Measurements from ENCODE around the gene TSSK6. TPM values are rescaled to one million over a fixed set of nuclear protein-coding genes. Genes with fewer than 3 reads are reported as not detected.
A peak's percentile ranks its signal among the peaks of the same experiment; 100 is the strongest.

Gene TSSK6
- total RNA-seq, 1 experiment from 2014 or later, result 4.7 TPM

GRCh38 chr19:19538061-19538784 lies 22.9 kb upstream of the TSSK6 start, which contains the start of gene CILP2 (continued):
- TF ChIP-seq ARID4B (CRISPR knock-in tag; IDR thresholded peaks at IDR 0.05; ENCODE audit: borderline replicate concordance) (0 out of 2 replicates have a peak, but pooled peaks have one; percentile 56), SMAD3 (CRISPR knock-in tag; IDR thresholded peaks at IDR 0.05; ENCODE audit: borderline replicate concordance) (no peak), ATF6 (CRISPR knock-in tag; IDR thresholded peaks at IDR 0.05) (no peak), ELF4 (CRISPR knock-in tag; IDR thresholded peaks at IDR 0.05; ENCODE audit: low read depth) (no peak), NR2C2 (CRISPR knock-in tag; IDR thresholded peaks at IDR 0.05) (no peak), STAT6 (CRISPR knock-in tag; conservative IDR thresholded peaks at IDR 0.05; ENCODE audit: low read depth) (no peak), TP53 (CRISPR knock-in tag; IDR thresholded peaks at IDR 0.05) (no peak), TCF7 (CRISPR knock-in tag; IDR thresholded peaks at IDR 0.05; ENCODE audit: low read depth) (no peak), NFYB (CRISPR knock-in tag; conservative IDR thresholded peaks at IDR 0.05; ENCODE audit: low read depth) (no peak), NR3C1 (CRISPR knock-in tag; conservative IDR thresholded peaks at IDR 0.05; ENCODE audit: low read depth) (no peak), ZMAT4 (CRISPR knock-in tag; IDR thresholded peaks at IDR 0.05) (no peak), RORB (CRISPR knock-in tag; IDR thresholded peaks at IDR 0.05) (no peak), FOXP4 (CRISPR knock-in tag; IDR thresholded peaks at IDR 0.05) (no peak), NR1H2 (CRISPR knock-in tag; IDR thresholded peaks at IDR 0.05) (no peak), KAT7 (CRISPR knock-in tag; IDR thresholded peaks at IDR 0.05; ENCODE audit: borderline replicate concordance) (no peak), SP1 (CRISPR knock-in tag; conservative IDR thresholded peaks at IDR 0.05) (peak; percentile 90), CREM (CRISPR knock-in tag; IDR thresholded peaks at IDR 0.05) (no peak), USF1 (CRISPR knock-in tag; IDR thresholded peaks at IDR 0.05) (0 out of 2 replicates have a peak, but pooled peaks have one; percentile 19), SOX15 (CRISPR knock-in tag; IDR thresholded peaks at IDR 0.05) (no peak), MAX (CRISPR knock-in tag; IDR thresholded peaks at IDR 0.05) (peak; percentile 63), AFF4 (CRISPR knock-in tag; IDR thresholded peaks at IDR 0.05; ENCODE audit: borderline replicate concordance) (no peak), EMX1 (CRISPR knock-in tag; IDR thresholded peaks at IDR 0.05) (peak; percentile 67; the same call in 1 of the 2 replicates), NFE2L1 (CRISPR knock-in tag; IDR thresholded peaks at IDR 0.05) (no peak)
